ENCODE results near the gene SDCCAG8. TPM values are rescaled to one million over a fixed set of nuclear protein-coding genes. Genes with fewer than 3 reads are reported as not detected.

SDCCAG8 gene
- total and polyA plus RNA-seq, 4 donors = 8.5 to 25.8 (median 17.5) TPM

GRCh38 chr1:243287652-243288051 lies 31.8 kb downstream of the SDCCAG8 start:
- no peak overlapping the region for H3K4me3 ChIP-seq (ENCODE audit: low read depth in 1 of 3, low read length in 3 of 3)
- TF ChIP-seq JUND (IDR thresholded peaks at IDR 0.05) (peak in 1 of 2 donors; percentile 46), GABPA (IDR thresholded peaks at IDR 0.05 in 1 of 2, conservative IDR thresholded peaks at IDR 0.05 in 1 of 2) (no peak), EGR1 (IDR thresholded peaks at IDR 0.05; ENCODE audit: low read depth in 2 of 2) (no peak), FOXA2 (IDR thresholded peaks at IDR 0.05) (no peak), HNF4A (conservative IDR thresholded peaks at IDR 0.05) (no peak), SP1 (IDR thresholded peaks at IDR 0.05) (no peak), RXRA (IDR thresholded peaks at IDR 0.05) (peak in 1 of 2 donors; percentile 7), YY1 (IDR thresholded peaks at IDR 0.05) (no peak), FOXA1 (IDR thresholded peaks at IDR 0.05) (no peak), NR2F2 (IDR thresholded peaks at IDR 0.05) (no peak), HNF4G (IDR thresholded peaks at IDR 0.05) (no peak), TAF1 (conservative IDR thresholded peaks at IDR 0.05) (no peak), RAD21 (IDR thresholded peaks at IDR 0.05) (peak; percentile 5 to 17)
- TF ChIP-seq, protein P1, sequence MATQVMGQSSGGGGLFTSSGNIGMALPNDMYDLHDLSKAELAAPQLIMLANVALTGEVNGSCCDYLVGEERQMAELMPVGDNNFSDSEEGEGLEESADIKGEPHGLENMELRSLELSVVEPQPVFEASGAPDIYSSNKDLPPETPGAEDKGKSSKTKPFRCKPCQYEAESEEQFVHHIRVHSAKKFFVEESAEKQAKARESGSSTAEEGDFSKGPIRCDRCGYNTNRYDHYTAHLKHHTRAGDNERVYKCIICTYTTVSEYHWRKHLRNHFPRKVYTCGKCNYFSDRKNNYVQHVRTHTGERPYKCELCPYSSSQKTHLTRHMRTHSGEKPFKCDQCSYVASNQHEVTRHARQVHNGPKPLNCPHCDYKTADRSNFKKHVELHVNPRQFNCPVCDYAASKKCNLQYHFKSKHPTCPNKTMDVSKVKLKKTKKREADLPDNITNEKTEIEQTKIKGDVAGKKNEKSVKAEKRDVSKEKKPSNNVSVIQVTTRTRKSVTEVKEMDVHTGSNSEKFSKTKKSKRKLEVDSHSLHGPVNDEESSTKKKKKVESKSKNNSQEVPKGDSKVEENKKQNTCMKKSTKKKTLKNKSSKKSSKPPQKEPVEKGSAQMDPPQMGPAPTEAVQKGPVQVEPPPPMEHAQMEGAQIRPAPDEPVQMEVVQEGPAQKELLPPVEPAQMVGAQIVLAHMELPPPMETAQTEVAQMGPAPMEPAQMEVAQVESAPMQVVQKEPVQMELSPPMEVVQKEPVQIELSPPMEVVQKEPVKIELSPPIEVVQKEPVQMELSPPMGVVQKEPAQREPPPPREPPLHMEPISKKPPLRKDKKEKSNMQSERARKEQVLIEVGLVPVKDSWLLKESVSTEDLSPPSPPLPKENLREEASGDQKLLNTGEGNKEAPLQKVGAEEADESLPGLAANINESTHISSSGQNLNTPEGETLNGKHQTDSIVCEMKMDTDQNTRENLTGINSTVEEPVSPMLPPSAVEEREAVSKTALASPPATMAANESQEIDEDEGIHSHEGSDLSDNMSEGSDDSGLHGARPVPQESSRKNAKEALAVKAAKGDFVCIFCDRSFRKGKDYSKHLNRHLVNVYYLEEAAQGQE (IDR thresholded peaks at IDR 0.05) = no peak
- TF ChIP-seq, protein P2, sequence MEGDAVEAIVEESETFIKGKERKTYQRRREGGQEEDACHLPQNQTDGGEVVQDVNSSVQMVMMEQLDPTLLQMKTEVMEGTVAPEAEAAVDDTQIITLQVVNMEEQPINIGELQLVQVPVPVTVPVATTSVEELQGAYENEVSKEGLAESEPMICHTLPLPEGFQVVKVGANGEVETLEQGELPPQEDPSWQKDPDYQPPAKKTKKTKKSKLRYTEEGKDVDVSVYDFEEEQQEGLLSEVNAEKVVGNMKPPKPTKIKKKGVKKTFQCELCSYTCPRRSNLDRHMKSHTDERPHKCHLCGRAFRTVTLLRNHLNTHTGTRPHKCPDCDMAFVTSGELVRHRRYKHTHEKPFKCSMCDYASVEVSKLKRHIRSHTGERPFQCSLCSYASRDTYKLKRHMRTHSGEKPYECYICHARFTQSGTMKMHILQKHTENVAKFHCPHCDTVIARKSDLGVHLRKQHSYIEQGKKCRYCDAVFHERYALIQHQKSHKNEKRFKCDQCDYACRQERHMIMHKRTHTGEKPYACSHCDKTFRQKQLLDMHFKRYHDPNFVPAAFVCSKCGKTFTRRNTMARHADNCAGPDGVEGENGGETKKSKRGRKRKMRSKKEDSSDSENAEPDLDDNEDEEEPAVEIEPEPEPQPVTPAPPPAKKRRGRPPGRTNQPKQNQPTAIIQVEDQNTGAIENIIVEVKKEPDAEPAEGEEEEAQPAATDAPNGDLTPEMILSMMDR (IDR thresholded peaks at IDR 0.05; ENCODE audit: low read depth, low read length, missing input control) = no peak
- TF ChIP-seq, protein P3, sequence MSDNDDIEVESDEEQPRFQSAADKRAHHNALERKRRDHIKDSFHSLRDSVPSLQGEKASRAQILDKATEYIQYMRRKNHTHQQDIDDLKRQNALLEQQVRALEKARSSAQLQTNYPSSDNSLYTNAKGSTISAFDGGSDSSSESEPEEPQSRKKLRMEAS (IDR thresholded peaks at IDR 0.05) = no peak
- TF ChIP-seq, protein P4, sequence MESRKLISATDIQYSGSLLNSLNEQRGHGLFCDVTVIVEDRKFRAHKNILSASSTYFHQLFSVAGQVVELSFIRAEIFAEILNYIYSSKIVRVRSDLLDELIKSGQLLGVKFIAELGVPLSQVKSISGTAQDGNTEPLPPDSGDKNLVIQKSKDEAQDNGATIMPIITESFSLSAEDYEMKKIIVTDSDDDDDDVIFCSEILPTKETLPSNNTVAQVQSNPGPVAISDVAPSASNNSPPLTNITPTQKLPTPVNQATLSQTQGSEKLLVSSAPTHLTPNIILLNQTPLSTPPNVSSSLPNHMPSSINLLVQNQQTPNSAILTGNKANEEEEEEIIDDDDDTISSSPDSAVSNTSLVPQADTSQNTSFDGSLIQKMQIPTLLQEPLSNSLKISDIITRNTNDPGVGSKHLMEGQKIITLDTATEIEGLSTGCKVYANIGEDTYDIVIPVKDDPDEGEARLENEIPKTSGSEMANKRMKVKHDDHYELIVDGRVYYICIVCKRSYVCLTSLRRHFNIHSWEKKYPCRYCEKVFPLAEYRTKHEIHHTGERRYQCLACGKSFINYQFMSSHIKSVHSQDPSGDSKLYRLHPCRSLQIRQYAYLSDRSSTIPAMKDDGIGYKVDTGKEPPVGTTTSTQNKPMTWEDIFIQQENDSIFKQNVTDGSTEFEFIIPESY (IDR thresholded peaks at IDR 0.05) = no peak
- TF ChIP-seq, protein P5, sequence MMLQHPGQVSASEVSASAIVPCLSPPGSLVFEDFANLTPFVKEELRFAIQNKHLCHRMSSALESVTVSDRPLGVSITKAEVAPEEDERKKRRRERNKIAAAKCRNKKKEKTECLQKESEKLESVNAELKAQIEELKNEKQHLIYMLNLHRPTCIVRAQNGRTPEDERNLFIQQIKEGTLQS (IDR thresholded peaks at IDR 0.05) = no peak
- H3K27me3 ChIP-seq (ENCODE audit: control insufficient read depth in 4 of 4, insufficient read depth in 4 of 4, low read length in 3 of 4) = no peaks in the 10 kb centered on the region
- H3K9ac ChIP-seq (ENCODE audit: low read depth in 1 of 2, low read length in 2 of 2) = no peak overlapping the region
- peak overlapping the region; percentile 53 to 57 for H3K27ac ChIP-seq (ENCODE audit: low read depth in 1 of 2, low read length in 2 of 2)
- H3K36me3 ChIP-seq (ENCODE audit: control insufficient read depth in 4 of 4, insufficient read depth in 3 of 4, low read depth in 1 of 4, low read length in 3 of 4) = peaks cover 0 to 11% (median 6%) of the 10 kb centered on the region in 4 donors
- no peak for DNase-seq (ENCODE audit: low spot score)
- no peaks in the 10 kb centered on the region for H3K9me3 ChIP-seq (ENCODE audit: control insufficient read depth in 4 of 4, low read length in 3 of 4)
- 68% methylated on average over 1 of the region's 1 CpG for WGBS
- H3K4me1 ChIP-seq (ENCODE audit: control insufficient read depth in 4 of 4, insufficient read depth in 4 of 4, low read length in 3 of 4) = no peaks in the 10 kb centered on the region
